ENCODE data around the gene FLYWCH2.

FLYWCH2 gene

DNA sequence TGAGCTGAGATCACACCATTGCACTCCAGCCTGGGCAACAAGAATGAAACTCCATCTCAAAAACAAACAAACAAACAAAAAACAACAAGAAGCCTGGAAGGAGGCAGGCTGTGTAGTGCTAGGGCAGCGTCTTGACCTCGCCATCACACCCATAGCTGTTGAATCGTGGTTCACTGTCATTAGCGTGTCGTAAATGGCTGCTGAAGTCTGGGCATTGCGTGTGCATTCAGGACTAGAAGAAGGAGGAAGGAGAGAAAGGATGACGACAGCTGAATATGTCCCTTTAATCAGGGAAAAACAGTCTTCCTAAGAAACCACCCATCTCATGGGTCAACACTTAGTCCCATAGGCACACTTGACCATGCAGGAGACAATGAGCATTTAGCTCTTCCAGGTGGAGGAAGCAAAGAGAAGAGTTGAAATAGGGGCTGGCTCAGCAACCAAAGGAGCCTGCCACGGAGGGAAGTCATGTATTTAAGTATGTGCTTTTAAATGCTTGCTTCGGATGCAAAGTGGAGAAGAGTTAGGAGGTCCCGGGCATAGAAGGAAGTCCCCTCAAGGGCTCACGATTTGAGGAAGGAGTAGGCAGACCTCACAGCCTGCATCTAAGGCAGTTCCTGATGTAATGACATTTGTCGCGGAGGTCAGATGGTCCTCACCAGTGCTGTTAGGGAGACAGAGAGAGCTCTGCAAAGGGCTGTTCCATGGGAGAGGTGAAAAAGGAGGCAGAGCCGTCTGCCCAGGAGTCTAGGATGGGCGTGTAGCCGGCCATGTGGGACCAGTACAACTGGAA lies 33.9 kb upstream of the FLYWCH2 start:
- Mint-ChIP-seq H3K36me3 (no peaks in the 10 kb centered on the region), H3K4me3 (no peak overlapping the region), H3K9me3 (peaks cover 2% of the 10 kb centered on the region), H3K27me3 (no peaks in the 10 kb centered on the region), H3K27ac (no peak overlapping the region), H3K4me1 (peaks cover 11% of the 10 kb centered on the region)

DNA sequence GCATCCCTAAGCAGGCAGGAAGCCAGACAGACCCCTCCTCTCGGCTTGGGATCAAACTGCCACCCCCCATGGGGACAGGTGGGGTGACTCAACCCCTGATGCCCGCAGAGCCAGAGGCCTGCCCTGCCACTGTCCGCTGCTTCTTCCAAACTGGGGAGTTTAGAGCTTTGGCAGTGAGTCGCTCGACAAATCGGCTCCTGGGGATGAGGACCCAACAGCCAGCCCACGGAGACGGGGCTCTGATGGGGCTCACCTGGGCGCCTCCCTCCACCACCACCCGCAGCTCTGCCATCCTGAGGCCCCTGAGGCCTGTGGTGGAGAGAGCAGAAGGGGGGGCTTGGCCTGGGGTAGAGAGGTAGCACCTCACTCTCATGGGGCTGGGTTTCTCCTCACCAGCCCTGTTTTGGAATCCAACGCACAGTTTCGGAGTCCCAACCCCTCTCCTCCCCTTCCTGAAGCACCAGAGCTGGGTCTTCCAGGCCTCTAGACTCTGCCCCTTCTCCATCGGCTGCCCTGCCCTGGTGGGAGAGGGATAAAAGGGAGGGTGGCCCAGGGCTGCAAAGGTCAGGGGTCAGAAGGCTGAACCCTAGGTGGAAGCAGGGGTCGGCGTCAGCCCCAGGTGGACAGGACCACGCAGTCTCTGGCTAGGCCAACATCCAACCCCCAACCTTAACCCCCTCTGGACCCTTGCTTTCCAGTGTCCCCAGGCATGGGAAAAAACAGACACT lies 30.8 kb upstream of the FLYWCH2 start:
- Mint-ChIP-seq H3K4me1 (peaks cover 1% of the 10 kb centered on the region), H3K4me3 (no peak overlapping the region), H3K27me3 (no peaks in the 10 kb centered on the region), H3K36me3 (no peaks in the 10 kb centered on the region), H3K9me3 (peaks cover 8% of the 10 kb centered on the region), H3K27ac (no peak overlapping the region)

DNA sequence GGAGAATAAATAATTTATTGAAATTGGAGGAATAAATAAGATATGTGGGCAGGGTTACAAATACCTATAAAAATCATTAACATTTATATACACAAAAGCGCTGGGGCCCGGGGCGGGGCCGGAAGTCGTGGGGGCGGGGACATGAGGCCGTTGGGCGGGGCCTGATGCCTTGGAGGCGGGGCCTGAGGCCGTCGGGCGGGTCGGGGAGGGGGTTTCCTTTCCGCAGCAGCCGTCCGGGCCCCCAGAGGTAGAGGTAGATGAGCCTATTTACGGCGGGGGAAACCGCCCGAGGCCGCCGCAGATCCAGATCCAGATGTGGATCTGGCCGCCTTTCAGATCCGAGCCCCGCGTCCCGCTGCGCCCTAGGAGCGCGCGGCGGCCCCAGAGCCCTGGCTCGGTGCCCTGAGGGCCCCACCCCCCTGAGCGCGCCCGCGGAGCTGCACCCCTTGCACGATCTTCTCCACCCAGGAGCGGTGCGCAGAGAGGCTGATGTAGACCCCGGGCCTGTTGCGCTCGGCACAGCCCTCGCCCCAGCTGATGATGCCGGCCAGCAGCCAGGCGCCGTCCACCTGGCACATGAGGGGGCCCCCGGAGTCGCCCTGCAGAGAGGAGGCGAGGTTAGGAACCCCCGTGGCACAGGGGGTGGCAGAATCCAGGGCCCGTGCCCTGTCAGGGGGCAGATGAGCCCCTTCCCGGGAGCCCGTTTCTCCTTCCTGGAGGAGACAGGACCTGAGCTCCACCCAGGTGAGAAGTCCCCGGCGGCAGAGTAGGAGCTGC lies 30.1 kb upstream of the FLYWCH2 start:
- Mint-ChIP-seq H3K4me3 (no peak overlapping the region), H3K4me1 (peaks cover 5% of the 10 kb centered on the region), H3K27ac (no peak overlapping the region), H3K27me3 (peaks cover 3% of the 10 kb centered on the region), H3K36me3 (no peaks in the 10 kb centered on the region), H3K9me3 (peaks cover 8% of the 10 kb centered on the region)

DNA sequence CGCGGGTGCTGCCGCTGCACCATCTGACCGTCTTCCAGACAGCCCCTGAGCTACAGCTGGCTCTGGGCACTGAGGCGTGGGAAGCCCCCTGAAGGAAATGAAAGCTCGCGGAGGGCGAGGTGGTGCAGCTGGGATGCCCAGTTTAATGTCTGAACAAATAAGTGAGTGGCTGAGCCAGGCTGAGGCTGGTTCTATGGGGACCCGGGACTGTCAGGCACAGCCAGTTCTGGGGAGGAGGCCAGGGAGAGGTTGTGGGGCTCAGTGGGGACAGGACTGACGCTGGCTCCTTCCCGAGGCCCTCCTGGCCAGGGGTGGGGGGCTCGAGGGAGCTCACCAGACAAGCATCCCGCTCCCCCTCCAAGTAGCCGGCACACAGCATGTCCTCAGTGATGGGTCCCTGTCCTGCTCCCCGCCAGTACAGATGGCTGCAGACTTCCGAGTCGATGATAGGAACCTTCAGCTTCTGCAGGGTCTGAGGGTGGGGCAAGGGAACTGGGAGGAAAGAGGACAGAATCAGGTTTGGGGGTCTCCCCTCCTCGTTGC lies 29.4 kb upstream of the FLYWCH2 start:
- Mint-ChIP-seq H3K27me3 (peaks cover 3% of the 10 kb centered on the region), H3K27ac (no peak overlapping the region), H3K4me1 (peaks cover 5% of the 10 kb centered on the region), H3K9me3 (peaks cover 8% of the 10 kb centered on the region), H3K4me3 (no peak overlapping the region), H3K36me3 (no peaks in the 10 kb centered on the region)

DNA sequence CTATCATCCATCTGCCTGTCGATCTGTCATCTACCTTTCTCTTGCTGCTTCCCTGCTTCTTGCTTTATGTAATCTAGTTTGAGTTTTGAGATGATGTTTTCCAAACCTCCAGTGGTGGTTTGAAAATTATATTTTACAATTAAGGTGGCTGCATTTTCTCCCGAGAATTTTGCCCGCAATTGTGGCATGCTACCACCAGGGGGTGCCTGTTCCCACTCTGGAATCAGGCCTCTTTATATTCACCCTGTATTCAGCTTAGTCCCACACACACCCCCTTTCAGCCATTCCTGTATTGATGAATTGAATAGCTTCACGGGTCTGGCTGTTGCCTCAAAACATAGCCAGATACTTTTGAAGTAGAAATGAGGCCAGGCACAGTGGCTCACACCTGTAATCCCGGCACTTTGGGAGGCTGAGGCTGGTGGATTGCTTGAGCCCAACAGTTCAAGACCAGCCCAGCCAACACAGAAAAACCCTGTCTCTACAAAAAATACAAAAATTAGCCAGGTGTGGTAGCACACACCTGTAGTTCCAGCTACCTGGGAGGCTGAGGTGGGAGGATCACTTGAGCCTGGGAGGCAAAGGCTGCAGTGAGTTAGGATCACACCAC lies 28.2 kb upstream of the FLYWCH2 start:
- Mint-ChIP-seq H3K9me3 (peaks cover 8% of the 10 kb centered on the region), H3K27me3 (peaks cover 3% of the 10 kb centered on the region), H3K36me3 (no peaks in the 10 kb centered on the region), H3K4me3 (no peak overlapping the region), H3K27ac (peak overlapping the region; percentile 48), H3K4me1 (peaks cover 5% of the 10 kb centered on the region)

DNA sequence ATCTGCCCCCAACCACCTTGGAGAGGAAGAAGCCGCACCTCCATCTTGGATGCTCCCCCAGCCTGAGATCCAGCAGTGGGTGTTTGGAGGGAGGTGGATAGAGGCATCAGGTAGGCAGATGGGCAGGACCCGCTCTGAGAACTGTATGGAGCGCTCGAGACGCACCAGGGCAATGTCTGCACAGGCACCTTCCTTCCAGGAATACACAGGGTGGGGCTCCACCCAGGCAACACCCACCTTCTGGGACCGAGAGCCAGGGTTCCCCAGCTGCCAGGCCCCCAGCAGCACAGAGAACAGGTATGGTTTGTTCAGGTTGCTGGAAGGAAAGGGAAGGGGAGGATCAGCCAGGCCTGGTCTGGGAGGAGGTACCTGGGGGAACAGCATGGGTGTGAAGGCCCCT lies 27.5 kb upstream of the FLYWCH2 start:
- H3K4me3 Mint-ChIP-seq, result no peak overlapping the region
- H3K27me3 Mint-ChIP-seq, result peaks cover 6% of the 10 kb centered on the region

DNA sequence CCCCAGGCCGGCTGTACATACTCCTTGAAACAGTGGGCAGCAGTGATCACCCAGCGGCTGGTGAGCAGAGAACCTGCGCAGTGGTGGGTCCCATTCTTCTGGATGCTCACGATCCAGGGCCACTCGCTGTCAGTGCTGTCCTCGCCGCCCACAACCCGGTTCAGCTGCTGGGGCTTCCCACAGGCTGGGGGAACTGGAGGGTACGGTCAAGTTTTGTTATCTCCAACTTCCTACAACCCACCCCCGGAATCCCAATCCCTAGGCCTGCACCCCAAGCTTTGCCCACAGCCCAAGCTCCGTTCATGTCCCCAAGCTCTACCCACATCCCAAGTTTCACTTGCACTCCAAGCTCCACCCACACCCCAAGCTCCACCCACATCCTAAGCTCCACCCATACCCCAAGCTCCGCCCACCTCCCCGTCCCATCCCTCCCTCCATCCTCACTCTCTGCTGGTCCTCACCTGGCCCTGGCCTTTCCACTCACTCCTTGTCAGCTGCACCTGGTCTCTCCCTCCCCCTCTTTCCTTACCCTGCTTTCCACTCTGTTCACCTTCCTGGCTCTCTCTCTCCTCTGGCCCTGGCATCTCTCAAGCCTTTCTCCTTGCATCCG lies 26.8 kb upstream of the FLYWCH2 start:
- peaks cover 6% of the 10 kb centered on the region for H3K27me3 Mint-ChIP-seq
- peaks cover 8% of the 10 kb centered on the region for H3K9me3 Mint-ChIP-seq
- no peak overlapping the region for H3K4me3 Mint-ChIP-seq
- peaks cover 5% of the 10 kb centered on the region for H3K4me1 Mint-ChIP-seq
- no peaks in the 10 kb centered on the region for H3K36me3 Mint-ChIP-seq
- H3K27ac Mint-ChIP-seq, result no peak overlapping the region

More for the DNA sequence above, 27.5 kb upstream of the FLYWCH2 start:
- Mint-ChIP-seq H3K36me3 (no peaks in the 10 kb centered on the region), H3K27ac (no peak overlapping the region), H3K4me1 (peaks cover 5% of the 10 kb centered on the region), H3K9me3 (peaks cover 8% of the 10 kb centered on the region)

DNA sequence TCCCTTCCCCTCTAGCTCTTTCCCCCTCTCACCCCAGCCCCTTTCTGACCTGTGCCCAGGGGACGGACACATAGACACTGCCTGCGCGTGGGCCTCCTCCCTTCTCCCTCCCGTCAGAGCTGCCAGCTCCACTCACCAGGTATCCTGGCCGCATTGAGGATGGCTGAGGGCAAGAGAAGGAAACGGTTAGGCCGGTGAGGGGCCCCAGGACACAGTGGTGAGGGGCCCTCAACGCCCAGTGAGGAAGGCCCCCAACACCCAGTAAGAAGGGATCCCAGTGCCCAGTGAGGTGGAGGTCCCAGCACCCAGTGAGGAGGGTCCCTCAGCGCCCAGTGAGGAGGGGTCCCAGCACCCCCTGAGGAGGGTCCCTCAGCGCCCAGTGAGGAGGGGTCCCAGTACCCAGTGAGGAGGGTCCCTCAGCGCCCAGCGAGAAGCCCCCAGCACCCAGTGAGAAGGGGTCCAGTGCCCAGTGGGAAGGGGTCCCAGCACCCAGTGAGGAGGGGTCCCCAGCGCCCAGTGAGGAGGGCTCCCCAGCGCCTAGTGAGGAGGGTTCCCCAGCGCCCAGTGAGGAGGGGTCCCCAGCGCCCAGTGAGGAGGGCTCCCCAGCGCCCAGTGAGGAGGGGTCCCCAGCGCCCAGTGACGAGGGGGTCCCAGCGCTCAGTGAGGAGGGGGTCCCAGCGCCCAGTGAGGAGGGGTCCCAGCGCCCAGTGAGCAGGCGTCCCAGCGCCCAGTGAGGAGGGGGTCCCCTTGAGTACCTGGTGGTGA lies 26.1 kb upstream of the FLYWCH2 start:
- Mint-ChIP-seq H3K27me3 (peaks cover 8% of the 10 kb centered on the region), H3K9me3 (peaks cover 8% of the 10 kb centered on the region), H3K4me3 (no peak overlapping the region), H3K27ac (no peak overlapping the region), H3K4me1 (peaks cover 5% of the 10 kb centered on the region), H3K36me3 (no peaks in the 10 kb centered on the region)

DNA sequence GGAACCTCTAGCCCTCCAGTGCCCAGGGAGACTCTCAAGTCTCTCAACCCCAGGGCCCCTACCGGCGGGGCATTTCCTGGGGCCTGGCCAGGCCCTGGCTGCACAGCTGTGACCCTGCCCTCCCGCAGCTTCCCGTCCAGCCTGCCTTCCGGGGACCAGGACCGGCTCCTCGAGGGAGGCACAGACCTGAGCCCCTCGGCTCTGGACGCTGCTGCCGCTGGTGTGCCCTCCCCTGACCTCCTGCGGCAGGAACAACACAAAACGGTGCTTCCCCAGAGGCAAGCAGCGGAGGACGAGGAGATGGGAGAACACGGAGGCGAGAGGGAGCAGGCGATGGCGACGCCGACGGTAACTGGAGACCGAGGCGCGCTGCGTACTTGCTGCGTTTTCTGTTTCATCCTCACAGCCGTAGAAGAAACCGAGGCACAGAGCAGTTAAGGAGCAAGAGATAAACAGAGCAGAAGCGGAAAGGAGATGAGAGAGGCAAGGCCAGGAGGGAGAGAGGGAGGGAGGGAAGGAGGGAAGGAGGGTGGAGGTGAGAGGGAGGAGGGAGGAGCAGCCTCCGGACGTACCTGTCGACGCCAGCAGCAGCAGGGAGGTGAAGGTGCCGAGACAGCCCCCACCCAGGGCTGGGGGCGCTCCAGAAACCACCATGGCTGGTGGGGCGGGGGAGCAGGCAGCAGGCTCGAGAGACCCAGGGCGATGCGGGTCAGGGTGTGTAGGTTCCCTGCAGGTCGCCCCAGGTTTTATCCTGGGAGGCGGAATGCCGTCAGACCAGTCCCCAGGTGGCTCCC lies 25.4 kb upstream of the FLYWCH2 start, which contains the start of gene PRSS22:
Gene PRSS22 (minus strand): TSS at position 720 of the 794 bp plus-strand sequence. CDS start 66 bp downstream, at position 654.
- Mint-ChIP-seq H3K4me3 (peak within 1 kb of the TSS; percentile 85), H3K27ac (no peak within 1 kb of the TSS), H3K9me3 (peaks cover 8% of the 10 kb centered on the region), H3K4me1 (peaks cover 5% of the 10 kb centered on the region), H3K36me3 (no peaks in the 10 kb centered on the region), H3K27me3 (peaks cover 8% of the 10 kb centered on the region)

DNA sequence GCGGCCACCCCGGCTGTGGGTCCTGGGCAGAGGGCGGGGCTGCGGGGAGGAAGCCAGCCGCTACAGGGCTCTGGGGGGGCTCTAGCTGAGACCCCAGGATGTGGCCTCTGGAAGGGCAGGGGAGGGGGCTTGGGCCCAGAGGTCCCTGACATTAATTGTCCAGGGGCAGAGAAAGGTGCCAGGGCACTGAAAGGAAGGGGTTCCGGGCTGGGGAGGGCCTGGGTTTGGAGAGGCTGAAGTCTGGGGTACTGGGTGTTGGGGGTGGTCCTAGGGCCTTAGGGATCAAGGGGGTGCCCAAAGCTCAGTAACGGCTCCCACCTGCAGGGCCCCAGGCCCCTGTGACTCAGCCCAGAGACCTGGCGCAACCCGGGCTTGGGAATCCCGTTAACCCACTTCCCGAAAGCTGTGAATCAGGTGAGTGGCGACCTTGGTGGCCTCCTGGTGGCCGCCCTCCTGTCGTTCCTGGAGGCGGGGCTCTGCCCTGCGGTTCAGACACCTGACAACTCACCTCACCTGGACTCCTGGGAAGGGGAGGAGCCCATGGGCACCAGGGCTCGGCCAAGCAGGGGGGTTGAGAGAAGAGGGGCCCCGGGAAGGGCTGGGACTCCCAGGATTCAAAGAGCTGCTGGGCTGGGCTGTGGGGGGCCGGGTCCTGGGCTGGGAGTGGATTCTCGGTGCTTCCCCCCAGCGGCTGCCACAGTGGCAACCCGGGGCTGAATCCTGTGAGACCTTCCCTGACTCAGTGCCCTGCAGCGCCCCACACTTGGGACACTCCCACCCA lies 24.6 kb upstream of the FLYWCH2 start:
- H3K36me3 Mint-ChIP-seq, result no peaks in the 10 kb centered on the region
- H3K4me1 Mint-ChIP-seq, result peaks cover 5% of the 10 kb centered on the region
- H3K9me3 Mint-ChIP-seq, result peaks cover 8% of the 10 kb centered on the region
- no peak overlapping the region for H3K27ac Mint-ChIP-seq
- no peak overlapping the region for H3K4me3 Mint-ChIP-seq
- peaks cover 8% of the 10 kb centered on the region for H3K27me3 Mint-ChIP-seq

DNA sequence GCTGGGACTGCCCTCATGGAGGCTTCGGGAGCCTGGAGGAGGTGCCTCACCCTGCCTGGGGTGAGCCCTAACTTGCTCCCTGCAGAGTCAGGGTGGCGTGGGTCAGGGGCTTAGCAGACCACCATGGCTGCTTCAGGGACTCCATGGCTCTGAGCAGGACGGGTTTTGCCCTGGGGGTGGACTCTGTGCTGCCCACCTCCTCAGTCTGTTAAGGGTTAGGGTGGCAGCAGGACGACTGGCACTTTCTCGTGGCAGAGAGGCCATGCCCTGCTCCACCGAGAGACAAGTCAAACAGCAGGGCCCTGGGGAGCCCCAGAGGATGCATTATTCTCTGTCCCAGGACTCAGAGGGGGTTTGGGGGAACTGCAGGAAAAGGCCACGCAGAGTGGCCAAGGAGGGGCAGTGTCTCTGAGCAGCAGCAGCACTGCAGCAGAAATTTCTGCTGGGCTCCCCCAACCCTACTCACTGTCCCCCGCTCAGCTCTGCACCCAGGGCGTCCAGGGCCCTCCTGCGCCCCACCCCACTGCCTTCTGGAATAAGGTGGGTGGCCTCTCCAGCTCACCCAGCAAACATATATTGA lies 23.2 kb upstream of the FLYWCH2 start:
- peaks cover 5% of the 10 kb centered on the region for H3K4me1 Mint-ChIP-seq
- no peak overlapping the region for H3K27ac Mint-ChIP-seq
- peaks cover under 1% of the 10 kb centered on the region for H3K9me3 Mint-ChIP-seq
- H3K4me3 Mint-ChIP-seq, result no peak overlapping the region
- peaks cover 8% of the 10 kb centered on the region for H3K27me3 Mint-ChIP-seq
- no peaks in the 10 kb centered on the region for H3K36me3 Mint-ChIP-seq

DNA sequence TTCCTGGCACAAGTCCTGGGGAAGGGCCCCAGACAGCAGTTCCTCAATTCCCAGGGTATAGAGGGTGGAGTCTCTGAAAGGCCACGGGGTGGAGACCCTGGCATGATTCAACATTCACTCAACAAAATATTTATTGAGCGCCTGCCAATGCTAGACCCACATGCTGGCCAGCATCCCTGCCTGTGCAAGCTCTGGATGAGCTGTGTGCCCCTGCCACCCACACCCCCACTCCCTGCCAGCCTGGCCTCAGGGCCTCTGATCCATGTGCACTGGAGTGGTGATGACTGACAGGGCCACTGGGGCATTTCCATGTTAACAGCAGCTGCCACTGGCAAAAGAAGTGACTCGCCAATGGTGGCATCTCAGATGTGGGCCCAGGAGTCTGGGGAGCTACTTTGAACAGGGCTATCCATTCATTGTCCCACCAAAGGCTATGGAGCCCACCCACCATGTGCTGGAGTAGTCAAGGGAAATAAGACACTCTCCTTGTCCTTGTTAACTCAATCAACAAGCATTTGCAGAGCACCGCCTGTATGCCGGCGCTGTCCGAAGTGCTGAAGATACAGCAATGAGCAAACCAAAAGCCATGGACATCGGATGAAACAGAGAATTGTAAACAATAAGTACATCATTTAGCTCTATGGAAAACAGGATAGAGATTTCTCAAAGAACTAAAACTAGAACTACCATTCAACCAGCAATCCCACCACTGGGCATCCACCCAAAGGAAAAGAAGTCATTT lies 22.0 kb upstream of the FLYWCH2 start:
- Mint-ChIP-seq H3K27ac (no peak overlapping the region), H3K27me3 (peaks cover 8% of the 10 kb centered on the region), H3K36me3 (no peaks in the 10 kb centered on the region), H3K4me3 (no peak overlapping the region), H3K9me3 (no peaks in the 10 kb centered on the region), H3K4me1 (peaks cover 5% of the 10 kb centered on the region)
